K562 (cell line): Measurements from ENCODE around the gene LETM1. TPM values are rescaled to one million over a fixed set of nuclear protein-coding genes. Genes with fewer than 3 reads are reported as not detected.

Source experiments
- polyA plus RNA-seq, 8 experiments: library from polyadenylated mRNA; depleted of rRNA in 4 of 8; stranded (reverse) in 5 of 8; unstranded in 3 of 8; fragments of >200 nt; fragmentation: Nextera tagmentation in 2 of 8; fragmentation: Illumina TruSeq in 1 of 8; extraction: Ambion mirVana in 2 of 8; extraction: Trizol in 1 of 8; gene quantifications; 2 replicates each; pipeline versions ENCODE4 v1.2.1 to v1.2.3, GENCODE V29; 2011 to 2014; ENCODE audit warnings: inconsistent platforms in 1 of 8, missing spikeins in 1 of 8
- total RNA-seq, 7 experiments: library from RNA; depleted of rRNA in 6 of 7; stranded (reverse); fragments of >200 nt in 6 of 7; fragmentation: Illumina TruSeq in 2 of 7; extraction: Trizol in 2 of 7; gene quantifications; 2 replicates each; pipeline versions ENCODE4 v1.2.1 to v1.2.3, GENCODE V29; 2011 to 2021; ENCODE audit warnings: low replicate concordance in 1 of 7
- TF ChIP-seq, protein P1 (sequence below), 2 experiments: fragments of 450-650 bp; IDR thresholded peaks; 2 replicates each; pipeline ENCODE4 v1.6.1; 2016
- TF ChIP-seq, protein P2 (sequence below): IDR thresholded peaks from 3 replicates; pipeline ENCODE4 v1.6.1; 2011; ENCODE audit warnings: borderline replicate concordance, mild to moderate bottlenecking, moderate library complexity; ENCODE audit not compliant: insufficient read length; ENCODE audit errors: extremely low read depth
- TF ChIP-seq, protein P3 (sequence below): sonication (generic); formaldehyde crosslinking; IDR thresholded peaks from 2 replicates; pipeline ENCODE4 v1.8.1; 2023; ENCODE audit warnings: mild to moderate bottlenecking, missing genetic modification reagents

The LETM1 gene
- total and polyA plus RNA-seq, 9 of the 15 experiments (the other 6 are each of a cell fraction or from before 2014, with no cell fraction given): 3.9 to 109 (median 35.0) TPM

DNA sequence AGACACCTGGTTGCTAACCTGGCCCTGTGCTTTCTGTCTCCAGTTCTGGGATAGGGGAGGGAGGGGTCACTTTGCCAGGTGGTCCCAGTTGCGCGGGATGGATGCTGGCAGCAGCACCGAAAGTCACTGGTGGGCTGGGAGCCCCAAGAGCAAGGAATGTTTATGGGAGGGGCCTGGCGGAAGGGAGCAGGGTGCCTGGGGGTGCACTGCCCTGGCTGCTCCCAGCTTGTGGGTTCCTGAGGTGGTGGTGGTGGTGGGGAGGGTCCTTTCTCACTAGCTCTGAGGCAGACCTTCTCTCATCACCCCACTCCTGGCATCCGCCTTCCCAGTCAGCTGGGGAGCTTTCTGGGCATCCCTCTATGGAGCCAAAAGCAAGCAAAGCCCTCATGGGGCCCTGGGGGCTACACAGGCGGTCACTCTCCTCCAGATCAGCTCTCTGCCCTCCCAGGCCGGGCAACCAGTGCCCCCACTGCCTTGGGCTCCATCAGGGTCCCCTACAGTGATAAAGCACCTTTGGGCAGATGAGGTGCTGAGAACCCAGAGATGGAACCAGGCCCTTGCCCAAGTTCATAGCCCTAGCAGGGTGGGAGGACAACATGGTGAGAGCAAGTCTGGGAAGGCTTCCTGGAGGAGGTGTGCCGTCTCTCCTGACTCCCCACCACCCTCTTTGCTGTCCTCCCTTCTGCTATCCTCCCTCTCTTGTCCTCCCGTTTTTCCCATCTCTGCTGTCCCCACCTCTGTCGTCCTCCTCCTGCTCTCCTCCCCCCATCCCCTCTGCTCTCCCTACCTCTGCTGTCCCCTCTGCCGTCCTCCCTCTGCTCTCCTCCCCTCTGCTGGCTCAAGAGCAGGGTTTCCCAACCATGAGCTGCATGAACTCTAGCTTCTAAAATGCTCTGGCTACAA lies 46.9 kb downstream of the LETM1 start (continued):
- TF ChIP-seq, protein P1, sequence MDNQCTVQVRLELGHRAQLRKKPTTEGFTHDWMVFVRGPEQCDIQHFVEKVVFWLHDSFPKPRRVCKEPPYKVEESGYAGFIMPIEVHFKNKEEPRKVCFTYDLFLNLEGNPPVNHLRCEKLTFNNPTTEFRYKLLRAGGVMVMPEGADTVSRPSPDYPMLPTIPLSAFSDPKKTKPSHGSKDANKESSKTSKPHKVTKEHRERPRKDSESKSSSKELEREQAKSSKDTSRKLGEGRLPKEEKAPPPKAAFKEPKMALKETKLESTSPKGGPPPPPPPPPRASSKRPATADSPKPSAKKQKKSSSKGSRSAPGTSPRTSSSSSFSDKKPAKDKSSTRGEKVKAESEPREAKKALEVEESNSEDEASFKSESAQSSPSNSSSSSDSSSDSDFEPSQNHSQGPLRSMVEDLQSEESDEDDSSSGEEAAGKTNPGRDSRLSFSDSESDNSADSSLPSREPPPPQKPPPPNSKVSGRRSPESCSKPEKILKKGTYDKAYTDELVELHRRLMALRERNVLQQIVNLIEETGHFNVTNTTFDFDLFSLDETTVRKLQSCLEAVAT (IDR thresholded peaks at IDR 0.05): no peak
- TF ChIP-seq, protein P2, sequence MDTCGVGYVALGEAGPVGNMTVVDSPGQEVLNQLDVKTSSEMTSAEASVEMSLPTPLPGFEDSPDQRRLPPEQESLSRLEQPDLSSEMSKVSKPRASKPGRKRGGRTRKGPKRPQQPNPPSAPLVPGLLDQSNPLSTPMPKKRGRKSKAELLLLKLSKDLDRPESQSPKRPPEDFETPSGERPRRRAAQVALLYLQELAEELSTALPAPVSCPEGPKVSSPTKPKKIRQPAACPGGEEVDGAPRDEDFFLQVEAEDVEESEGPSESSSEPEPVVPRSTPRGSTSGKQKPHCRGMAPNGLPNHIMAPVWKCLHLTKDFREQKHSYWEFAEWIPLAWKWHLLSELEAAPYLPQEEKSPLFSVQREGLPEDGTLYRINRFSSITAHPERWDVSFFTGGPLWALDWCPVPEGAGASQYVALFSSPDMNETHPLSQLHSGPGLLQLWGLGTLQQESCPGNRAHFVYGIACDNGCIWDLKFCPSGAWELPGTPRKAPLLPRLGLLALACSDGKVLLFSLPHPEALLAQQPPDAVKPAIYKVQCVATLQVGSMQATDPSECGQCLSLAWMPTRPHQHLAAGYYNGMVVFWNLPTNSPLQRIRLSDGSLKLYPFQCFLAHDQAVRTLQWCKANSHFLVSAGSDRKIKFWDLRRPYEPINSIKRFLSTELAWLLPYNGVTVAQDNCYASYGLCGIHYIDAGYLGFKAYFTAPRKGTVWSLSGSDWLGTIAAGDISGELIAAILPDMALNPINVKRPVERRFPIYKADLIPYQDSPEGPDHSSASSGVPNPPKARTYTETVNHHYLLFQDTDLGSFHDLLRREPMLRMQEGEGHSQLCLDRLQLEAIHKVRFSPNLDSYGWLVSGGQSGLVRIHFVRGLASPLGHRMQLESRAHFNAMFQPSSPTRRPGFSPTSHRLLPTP: peak; percentile 68
- TF ChIP-seq, protein P3, sequence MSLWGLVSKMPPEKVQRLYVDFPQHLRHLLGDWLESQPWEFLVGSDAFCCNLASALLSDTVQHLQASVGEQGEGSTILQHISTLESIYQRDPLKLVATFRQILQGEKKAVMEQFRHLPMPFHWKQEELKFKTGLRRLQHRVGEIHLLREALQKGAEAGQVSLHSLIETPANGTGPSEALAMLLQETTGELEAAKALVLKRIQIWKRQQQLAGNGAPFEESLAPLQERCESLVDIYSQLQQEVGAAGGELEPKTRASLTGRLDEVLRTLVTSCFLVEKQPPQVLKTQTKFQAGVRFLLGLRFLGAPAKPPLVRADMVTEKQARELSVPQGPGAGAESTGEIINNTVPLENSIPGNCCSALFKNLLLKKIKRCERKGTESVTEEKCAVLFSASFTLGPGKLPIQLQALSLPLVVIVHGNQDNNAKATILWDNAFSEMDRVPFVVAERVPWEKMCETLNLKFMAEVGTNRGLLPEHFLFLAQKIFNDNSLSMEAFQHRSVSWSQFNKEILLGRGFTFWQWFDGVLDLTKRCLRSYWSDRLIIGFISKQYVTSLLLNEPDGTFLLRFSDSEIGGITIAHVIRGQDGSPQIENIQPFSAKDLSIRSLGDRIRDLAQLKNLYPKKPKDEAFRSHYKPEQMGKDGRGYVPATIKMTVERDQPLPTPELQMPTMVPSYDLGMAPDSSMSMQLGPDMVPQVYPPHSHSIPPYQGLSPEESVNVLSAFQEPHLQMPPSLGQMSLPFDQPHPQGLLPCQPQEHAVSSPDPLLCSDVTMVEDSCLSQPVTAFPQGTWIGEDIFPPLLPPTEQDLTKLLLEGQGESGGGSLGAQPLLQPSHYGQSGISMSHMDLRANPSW: no peak
